RPMI7951 (cell line): ENCODE data around the gene KIF13A. TPM values are rescaled to one million over a fixed set of nuclear protein-coding genes. Genes with fewer than 3 reads are reported as not detected.
A peak's percentile ranks its signal among the peaks of the same experiment; 100 is the strongest.
"Not testable (repeated sequence)": the region's sequence is repeated elsewhere in the genome, so short reads cannot be mapped to it uniquely, and the experiment has no call there.

Experiments used
- DNase-seq: peaks from one replicate; pipeline ENCODE4 v3.0.0-alpha.2; 2012; ENCODE audit warnings: low read depth
- total RNA-seq: library from RNA; depleted of rRNA; stranded (reverse); fragments of >200 nt; shearing (Covaris generic); gene quantifications from 2 replicates; pipeline ENCODE4 v1.2.3, GENCODE V29; 2014

The KIF13A gene
- total RNA-seq, 1 experiment from 2014 or later, result 25.5 TPM

DNA sequence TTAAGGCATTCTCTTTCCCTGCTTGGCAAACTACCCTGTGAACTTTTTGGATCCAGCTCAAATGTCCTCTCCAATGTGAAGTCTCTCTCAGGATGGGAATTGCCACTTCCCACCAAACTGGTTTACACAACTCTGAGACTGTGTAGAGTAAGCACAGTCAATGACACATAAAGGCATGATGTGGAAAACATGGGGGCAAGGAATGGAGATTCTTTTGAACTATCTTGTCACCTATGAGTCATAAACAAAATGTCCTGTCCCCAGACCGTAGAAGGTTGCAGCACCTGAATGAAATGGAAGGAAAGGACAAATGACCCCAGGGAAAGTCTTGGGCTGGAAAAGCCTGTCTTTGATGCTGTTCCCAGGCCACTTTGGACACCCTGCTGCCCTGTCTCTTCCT, 11.0 kb upstream of the KIF13A start:
- DNase-seq, result peak; percentile 23

DNA sequence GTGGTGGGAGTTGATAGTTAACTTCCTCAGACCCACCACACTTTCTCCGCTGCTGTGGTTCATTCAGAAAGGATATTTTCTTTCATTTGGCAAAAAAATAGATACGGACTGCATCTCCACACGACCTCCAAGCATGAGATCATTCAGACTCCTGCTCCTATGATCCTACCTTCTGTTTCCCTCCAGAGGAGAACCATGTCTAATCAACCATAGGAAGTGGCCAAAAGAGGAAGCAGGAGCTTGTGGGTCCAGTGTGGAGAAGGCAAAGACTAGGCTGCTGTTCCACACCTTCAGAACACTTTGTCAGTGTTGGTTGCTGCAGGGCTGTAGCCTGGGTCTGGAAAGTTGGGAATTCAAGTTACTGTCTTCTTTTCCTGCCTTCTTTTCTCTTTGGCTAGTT, 10.6 kb upstream of the KIF13A start:
- DNase-seq, result no peak

DNA sequence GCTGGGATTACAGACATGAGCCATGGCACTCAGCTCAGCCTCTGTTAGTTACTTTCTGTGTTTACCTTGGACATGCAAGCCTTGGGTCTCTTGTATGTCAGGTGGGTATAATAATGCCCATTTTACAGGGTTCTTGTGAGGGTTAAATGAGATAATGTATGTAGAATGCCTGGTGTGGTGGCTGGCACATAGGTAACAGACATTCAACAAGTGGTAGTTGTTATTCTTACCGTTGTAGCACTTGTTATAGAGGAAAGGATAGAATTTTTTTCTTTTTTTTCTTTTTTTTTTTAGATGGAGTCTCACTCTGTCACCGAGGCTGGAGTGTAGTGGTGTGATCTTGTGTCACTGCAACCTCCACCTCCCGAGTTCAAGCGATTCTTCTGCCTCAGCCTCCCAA, 8.0 kb upstream of the KIF13A start:
- DNase-seq, result no peak

DNA sequence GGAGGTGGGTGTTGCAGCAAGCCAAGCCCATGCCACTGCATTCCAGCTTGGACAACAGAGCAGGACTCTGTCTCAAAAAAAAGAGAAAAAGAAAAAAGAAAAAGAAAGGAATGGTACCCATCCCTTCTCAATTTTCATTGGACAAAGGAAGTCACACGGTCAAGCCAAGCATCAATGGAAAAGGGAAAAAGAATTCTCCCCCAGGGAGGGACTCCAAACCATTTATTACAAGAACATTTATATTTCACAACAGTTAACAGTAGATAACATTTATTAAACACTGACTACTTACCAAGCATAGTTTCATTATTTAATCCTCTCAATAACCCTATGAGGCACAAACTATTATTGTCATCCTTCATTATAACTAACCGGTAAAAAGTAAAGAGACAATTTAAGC, 6.6 kb upstream of the KIF13A start:
- no peak for DNase-seq

DNA sequence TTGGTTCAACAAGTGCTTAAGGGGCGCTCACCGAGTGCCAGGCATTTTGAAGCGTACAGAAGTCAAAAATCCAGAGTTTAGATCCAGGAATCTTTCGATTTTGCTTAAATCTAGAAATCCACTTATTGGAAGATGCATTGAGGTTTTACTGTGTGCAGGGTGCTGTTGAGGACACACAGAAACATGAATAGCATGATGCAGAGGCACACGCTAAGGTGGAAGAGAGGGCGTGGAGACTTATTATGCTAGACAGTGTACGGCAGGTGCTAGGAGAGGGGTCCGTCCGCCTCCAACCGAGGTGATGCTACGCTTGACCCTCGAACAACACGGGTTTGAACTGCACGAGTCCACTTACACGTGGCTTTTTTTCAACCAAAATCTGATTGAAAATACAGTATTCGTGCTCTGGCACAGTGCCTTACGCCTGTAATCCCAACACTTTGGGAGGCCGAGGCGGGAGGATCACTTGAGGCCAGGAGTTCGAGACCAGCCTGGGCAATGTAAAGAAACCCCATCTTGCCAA, 1.0 kb upstream of the KIF13A start:
- DNase-seq, result no peak

DNA sequence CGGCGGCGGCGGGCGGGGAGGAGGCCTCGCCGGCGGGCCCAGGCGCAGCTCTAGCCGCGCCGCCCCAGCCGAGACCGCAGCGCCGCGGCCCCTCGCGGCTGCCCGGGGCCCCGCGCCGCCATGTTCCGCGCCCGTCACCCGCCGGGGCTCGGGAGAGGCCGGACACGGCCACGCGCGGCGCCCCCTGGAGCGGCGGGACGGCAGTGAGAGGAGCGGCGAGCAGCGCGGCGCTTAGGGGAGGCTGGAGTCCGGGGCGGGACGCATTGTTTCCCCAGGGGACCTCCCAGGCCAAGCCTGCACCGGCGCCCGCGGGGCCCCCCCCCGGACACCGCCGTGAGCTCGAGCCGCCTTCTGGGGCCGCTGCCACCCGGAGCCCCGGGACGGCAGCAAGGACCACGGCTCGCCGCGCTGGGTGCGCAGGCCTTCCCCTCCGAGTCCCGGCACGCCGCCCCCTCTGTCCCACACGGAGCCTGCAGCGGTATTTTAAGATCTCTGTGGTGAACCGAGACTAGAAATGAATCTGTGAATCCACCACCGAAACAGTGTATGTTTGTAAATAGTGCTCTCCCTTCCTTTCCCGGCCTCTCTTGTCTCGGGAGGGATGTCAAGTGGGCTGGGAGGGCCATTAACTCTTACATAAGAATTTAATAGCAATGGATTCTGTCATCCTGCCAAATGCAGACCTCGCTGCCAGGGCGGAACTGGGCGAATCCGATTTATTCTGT, 424 bp upstream of the KIF13A start:
- peak; percentile 76 for DNase-seq

DNA sequence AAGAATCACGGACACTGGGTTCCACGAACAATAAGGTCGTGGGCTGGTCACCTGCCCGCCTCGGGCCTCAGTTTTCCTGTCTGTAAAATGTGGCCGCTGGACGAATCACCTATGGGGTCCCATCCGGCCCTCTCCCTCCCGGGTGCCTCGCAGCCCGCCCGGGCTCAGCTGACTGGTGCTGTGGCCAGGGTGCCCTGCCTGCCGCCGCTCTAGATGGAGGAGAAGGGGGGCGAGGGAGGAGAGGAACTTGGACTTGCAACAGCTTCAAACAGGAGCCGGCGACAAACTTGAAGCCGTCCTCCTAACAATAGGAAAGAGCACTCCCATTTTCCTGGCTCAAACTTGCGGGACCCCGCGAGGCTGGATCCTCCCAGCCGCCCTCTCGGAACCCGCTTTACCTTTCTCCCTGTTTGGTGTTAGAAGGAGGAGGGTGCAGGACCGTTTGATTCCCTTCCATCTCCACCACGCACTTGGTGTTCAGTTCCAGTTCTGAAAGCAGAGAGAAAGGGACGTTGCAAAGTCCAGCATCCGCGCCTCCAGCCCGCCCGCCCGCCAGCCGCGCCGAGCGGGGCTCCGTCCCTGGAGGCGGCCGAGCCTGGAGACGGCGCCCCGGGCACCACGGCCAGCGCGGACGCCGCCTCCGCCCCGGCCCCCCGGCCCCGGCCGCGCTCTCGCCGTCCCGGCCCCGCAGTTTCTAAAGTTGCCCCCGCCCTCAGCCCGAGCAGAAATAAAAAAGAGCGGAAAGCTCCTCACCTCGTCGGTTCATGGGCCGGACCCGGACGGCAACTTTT, 584 bp downstream of the KIF13A start:
- DNase-seq, result peak; percentile 60

DNA sequence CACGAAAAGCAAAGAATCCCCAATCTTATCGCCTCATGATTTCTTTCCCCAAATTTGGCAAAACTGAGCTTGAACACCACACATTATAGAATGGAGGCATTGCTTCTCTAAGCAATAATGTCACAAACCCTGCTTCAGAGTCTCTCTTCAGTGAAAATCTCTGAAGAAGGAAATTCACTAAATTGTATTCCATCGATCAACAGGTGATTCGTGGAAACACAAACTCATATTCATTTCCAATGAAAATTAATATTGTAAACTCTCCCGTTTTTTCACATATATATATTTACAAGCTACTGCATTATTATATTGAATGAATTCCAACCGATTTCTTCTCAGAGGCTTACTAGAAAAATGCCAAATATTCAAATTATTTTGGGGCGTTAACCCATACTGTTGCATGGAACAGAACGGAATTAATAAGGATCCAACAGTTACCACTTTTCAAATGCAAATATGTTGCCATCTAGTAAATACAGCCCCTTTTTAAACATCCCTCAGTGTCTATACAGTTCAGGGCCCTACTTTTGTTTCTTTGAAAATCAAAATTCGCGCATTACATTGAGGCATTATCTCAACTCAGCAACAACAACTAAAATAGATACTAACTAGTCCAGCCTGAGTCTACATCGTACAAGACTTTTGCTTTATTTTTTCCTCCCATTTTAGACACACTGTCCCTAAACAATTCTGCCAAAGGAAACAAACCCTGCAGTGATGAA, 1.3 kb downstream of the KIF13A start:
- DNase-seq, result no peak

DNA sequence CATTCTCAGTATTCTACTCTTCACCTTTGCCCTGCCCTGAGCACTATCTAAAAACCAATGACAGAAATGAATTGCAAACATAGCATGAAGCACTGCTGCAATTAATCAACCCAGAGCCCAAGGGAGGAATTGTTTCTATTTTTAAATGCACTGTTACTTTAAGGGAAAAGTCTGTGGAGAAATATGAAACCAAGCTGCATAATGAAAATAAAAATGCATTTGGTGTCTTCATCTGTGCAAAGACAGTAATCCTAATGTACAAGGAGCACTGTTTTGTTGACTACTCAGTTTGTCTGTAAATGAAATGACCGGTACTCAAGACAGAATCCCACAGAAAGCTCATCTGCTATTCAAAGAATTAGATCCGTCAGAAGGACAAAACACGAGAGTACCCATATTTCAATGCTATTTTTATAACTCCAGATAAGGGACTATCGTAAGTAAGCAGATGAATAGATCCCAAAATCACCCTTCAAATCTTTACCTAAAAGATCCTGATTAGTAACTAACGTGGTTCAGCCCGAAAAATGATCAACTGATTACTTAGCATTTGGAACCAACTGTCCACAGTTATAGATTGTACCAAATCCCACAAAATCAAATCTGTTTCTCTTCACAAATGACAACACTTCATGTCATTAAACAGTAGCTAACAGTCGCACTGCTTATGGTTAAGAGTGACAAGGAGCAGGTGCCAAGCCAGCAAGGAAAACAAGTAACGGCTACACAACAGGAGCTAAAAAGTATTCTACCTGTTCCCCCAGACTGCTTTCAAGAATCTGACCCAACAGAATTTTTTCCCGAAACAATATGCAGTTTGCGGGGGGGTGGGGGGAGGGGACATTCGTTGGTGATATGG, 2.4 kb downstream of the KIF13A start:
- peak; percentile 14 for DNase-seq

DNA sequence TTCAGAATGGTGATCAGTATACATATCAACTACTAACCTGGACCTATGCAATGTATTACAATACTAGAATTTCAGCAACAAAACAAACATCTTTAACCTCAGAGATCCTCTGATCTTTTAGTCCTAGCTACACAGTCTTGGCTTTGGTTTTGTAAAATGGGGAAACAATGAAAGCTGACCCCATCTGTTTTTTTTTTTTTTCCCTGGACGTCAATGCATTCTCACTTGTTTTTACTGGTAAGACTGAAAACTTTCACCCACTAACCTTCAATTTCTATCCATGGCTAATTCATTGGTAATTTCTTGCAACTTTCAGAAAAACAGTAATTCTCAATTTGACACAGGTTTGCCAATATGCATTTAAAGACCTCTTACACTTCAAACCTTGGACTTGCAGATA, 3.0 kb downstream of the KIF13A start:
- DNase-seq, result no peak

DNA sequence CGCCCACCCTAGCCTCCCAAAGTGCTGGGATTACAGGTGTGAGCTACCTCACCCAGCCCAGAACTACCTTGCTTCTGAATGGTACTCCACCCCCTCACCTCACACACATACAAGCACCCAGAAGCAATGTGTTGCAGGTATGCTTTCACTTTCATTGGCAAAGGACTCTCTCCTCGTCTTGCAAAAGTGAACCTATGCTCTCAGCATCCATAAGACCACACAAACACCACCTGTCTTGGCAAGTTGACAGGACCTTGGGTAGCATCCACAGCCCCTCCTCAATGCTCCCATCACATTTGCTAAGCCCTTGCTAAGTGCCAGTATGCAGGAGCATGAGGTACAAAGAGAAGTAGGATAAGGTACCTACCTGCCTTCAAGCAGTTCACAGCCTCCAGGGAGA, 3.7 kb downstream of the KIF13A start:
- DNase-seq, result no peak

DNA sequence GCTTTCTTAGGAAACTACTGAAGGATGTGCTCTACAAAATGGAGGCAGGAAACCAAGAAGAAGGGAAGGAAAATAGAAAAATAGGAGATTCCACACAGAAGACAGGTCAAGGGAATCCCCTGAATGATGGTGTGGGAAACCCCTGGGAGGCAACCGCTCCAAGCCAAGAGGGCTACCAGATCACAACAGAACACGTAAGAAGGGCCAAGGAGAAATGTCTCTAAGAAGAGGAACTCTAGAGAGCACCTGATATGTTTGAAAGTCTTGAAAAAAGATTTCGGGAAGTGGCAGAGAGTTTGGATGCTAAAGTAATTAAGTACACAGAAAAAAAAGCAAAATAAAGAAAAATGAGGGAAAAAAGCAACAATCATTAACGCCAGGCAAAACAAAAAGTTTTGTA, 7.1 kb downstream of the KIF13A start:
- DNase-seq, result no peak

DNA sequence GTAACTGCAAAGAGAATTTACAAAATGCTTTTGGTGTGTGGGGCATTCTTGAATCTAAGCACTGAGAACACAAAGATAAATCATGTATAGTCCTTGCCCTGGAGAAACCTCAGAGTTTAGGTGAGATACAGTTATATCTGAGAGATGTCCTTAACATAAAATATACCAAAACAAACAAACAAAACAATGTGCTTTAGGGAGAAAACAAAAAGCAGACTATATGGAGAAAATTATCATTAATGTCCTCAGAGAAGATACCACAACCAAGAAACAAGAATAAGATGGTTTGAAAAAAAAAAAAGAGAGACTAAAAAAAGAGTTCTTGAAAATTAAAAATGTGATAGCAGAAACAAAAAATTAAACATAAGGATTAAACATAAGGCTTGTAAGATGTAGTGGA, 8.0 kb downstream of the KIF13A start:
- no peak for DNase-seq

DNA sequence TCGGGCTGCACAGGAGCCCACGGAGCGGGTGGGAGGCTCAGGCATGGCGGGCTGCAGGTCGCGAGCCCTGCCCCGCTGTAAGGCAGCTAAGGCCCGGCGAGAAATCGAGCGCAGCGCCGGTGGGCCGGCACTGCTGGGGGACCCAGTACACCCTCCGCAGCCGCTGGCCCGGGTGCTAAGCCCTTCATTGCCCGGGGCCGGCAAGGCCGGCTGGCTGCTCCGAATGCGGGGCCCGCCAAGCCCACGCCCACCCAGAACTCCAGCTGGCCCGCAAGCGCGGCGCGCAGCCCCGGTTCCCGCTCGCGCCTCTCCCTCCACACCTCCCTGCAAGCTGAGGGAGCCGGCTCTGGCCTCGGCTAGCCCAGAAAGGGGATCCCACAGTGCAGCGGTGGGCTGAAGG, 11.2 kb downstream of the KIF13A start:
- DNase-seq, result not testable (repeated sequence)

DNA sequence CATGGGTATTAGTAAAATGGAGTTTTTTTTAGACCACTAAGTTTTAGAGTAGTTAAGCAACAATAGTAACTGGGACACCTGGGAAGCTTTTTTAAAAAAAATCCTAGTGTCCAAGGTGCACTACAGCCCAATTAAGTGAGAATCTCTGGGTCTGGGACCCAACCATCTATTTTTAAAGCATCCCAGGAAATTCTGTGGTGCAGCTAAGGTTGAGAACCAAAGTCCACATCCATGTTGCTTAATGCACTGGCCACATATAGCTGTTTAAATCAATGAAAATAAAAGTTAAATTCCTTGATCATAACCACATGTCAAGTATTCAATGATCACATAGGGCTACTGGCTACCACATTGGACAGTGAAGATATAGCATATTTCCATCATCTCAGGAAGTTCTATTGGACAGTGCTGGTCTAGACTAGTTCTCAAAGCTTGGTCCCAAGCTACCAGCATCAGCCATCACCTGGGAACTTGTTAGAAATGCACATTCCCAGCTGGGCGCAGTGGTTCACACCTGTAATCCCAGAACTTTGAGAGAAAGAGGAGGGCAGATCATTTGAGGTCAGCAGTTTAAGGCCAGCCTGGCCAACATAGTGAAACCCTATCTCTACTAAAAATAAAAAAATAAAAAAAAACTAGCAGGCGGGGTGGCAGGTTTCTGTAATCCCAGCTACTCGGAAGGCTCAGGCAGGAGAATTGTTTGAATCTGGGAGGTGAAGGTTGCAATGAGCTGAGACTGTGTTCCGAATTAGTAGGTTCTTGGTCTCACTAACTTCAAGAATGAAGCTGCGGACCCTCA, 12.7 kb downstream of the KIF13A start:
- no peak for DNase-seq

DNA sequence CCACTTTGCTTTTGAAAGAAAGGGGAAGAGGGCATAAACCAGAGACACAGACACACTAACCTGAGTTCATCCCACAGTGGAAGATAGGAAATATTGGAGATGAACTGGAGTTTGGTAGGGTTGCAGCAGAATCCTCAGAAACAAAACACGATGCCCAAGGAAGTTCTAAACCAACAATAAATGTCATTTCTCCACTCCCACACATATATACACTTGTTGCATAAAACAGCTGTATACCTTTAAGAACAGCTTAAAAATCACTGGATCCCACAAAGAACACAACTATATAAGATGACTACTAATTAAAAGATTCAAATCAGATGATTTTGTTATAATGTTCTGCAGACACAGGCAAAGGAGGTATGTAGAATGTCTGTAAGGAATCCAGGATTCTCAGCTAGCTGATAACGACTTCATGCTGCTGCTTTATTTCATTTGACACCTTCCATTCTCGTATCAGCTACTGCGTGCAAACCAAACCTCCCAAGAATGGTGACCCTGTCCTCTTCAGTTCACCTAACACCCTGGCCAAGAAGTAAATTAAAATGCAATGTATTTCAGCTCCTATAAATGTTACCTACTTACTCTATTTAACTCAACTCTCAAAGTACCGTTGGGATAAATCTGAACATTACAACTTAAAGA, 14.3 kb downstream of the KIF13A start:
- DNase-seq, result no peak

DNA sequence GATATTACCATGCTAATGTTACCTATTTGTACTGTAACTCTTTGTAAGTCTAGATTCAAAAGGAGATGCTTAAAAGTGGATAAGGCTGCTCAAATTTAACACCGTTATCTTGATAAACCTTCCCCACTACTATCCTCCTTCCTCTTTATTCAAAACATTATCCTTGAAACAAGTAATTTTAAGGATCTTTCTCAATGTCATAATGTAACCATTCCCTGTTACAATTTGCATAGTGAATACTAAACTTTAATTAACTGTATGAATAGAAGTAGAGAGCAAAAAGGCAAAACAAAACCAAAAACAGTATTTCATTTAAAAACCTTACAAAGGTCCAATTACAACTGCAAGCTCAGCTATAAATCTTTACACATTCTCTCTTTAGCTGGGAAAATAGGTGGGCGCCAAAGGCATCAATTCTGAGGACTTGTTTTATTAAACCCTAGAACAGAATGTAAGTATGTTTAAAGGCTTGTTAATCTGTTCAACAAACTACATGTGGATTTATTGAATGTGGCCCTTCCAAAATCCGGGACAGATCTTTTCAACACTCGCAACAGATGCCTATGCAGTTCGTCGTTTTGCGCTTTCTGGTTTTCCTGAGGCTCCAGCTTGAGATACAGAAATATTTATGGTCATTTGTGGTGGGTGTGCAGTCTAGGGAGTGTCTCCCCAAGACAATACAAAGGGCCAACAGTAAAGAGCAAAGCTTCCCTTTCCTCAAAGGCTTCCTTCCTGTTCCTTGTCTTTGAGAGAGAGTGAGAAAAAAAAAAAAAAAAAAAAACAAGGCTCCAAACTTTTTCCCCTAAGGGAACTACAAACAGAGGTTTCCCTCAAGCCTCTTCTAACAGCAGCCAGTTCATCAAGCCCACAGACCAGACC, 15.1 kb downstream of the KIF13A start:
- peak; percentile 12 for DNase-seq

DNA sequence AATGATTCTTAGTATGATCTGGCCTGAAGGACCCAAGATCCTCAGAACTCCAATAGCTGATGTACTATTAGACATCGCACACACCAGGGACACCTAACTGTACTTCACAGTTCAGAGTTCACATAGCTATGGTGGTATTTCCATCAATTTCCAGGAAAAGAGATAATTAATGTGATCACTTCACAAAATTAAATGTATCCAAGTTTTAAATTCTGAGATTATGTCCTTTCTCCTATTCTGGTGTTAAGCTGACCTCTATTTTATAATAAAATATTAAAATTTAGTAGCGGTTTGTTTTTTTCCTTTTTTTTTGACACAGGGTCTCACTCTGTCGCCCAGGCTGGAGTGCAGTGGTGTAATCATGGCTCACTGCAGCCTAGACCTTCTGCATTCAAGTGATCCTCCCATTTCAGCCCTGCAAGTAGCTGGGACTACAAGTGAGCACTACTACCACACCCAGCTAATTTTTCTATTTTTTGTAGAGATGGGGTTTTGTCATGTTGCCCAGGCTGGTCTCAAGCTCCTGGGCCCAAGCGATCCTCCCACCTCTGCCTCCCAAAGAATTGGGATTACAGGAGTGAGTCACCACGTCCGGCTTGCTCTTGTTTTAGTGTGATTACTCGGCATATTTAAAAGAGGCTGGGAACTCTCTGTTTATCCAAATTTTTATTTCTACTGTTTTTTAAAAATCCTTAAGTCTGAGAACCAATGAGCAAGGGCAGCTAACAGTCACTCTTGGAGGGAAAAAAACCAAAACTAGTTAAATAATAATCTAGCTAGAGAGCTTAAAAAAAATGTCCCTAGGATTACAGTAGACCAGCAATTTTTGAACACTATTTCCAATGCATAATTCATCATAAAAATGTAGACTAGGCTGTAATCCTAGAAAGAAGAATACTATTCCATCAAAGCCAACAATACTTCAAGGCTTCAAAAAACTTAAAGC, 16.0 kb downstream of the KIF13A start:
- peak; percentile 88 for DNase-seq
